Transverse colon (tissue), 4 donors: ENCODE results near the gene CHKA. TPM values are rescaled to one million over a fixed set of nuclear protein-coding genes. Genes with fewer than 3 reads are reported as not detected.

Experiments
- DNase-seq: peaks from one replicate; pipeline ENCODE4 v3.0.0-alpha.2; 2019
- H3K27ac ChIP-seq, 4 donors: fragments of 200-600 bp; sonication (generic); 2 replicates each; pipeline ENCODE4 v1.5.1; 2016 to 2018; ENCODE audit warnings: inconsistent platforms in 4 of 4
- H3K27me3 ChIP-seq: fragments of 200-600 bp; sonication (generic); 2 replicates; pipeline ENCODE4 v1.5.1; 2017; ENCODE audit warnings: inconsistent platforms
- H3K36me3 ChIP-seq, 4 donors: fragments of 200-600 bp; sonication (generic); 2 replicates each; pipeline ENCODE4 v1.5.1; 2017 to 2019; ENCODE audit warnings: inconsistent platforms in 4 of 4
- H3K4me1 ChIP-seq, 4 donors: fragments of 200-600 bp; sonication (generic); 2 replicates each; pipeline ENCODE4 v1.5.1; 2017 to 2020; ENCODE audit warnings: inconsistent platforms in 4 of 4
- H3K4me3 ChIP-seq, 4 donors: fragments of 200-600 bp; sonication (generic); 1 replicate in 1 of 4; 2 replicates in 3 of 4; pipeline versions ENCODE4 v1.5.1 to v1.6.1; 2017 to 2019; ENCODE audit warnings: inconsistent platforms in 4 of 4
- H3K9me3 ChIP-seq, 2 donors: fragments of 200-600 bp; sonication (generic); 2 replicates each; pipeline ENCODE4 v1.5.1; 2017 to 2019; ENCODE audit warnings: inconsistent platforms in 2 of 2
- CTCF ChIP-seq, 5 experiments: fragments of 200-600 bp in 3 of 5; fragments of 450-650 bp in 2 of 5; sonication (generic) in 3 of 5; IDR thresholded peaks; 1 replicate in 2 of 5; 2 replicates in 3 of 5; pipeline ENCODE4 v1.5.1; 2016 to 2017; ENCODE audit warnings: antibody characterized with exemption in 5 of 5, inconsistent platforms in 3 of 5, mild to moderate bottlenecking in 2 of 5, moderate library complexity in 1 of 5
- EP300 ChIP-seq: sonication (generic); formaldehyde crosslinking; IDR thresholded peaks from one replicate; pipeline ENCODE4 v1.6.1; 2017; ENCODE audit warnings: antibody characterized with exemption, low read depth
- POLR2A ChIP-seq: fragments of 450-650 bp; IDR thresholded peaks from one replicate; pipeline ENCODE4 v1.6.1; 2016; ENCODE audit warnings: antibody characterized with exemption, mild to moderate bottlenecking, moderate library complexity
- POLR2AphosphoS5 ChIP-seq, 3 donors: sonication (generic); formaldehyde crosslinking; IDR thresholded peaks; one replicate each; pipeline ENCODE4 v1.6.1; 2016; ENCODE audit warnings: antibody characterized with exemption in 3 of 3
- WGBS, 2 donors: methylation state at CpG; one replicate each; pipeline ENCODE4 v1.1.5; 2018; ENCODE audit warnings: low coverage in 1 of 2; 5-methylcytosine and 5-hydroxymethylcytosine counted together
- in situ Hi-C, 4 donors: fragments of 200-750 bp; cut with MboI; loops; one replicate each; pipeline versions ENCODE4 v1.15.0 to v1.15.1; 2017; ENCODE audit warnings: low sequenced_read_pairs in 3 of 4, low pct_ligation_motif_present in 1 of 4, low pct_unique_long_range_greater_than_20kb in 1 of 4
- intact Hi-C: fragments of 100-400 bp; cut with DNase I; formaldehyde crosslinking; loops from one replicate; pipeline ENCODE4 v1.15.1; 2023; ENCODE audit warnings: low total_unique reads
- total RNA-seq, 4 donors: library from RNA; depleted of rRNA; stranded (reverse); fragments of >200 nt; gene quantifications; one replicate each; pipeline ENCODE4 v1.1.0, GENCODE V29; 2016

CHKA gene
- total RNA-seq, 4 donors from 2014 or later = 41.6 to 253 (median 121) TPM

- WGBS, 2 donors = 30% methylated on average over 15 of the region's 15 CpGs; no CpG with 5 or more reads in 1 of the 2 donors
- peaks cover 4 to 22% (median 14%) of the 10 kb centered on the region in 4 donors for H3K4me1 ChIP-seq
Measured at GRCh38 chr11:68128682-68129327, 7.6 kb upstream of the CHKA start.

GRCh38 chr11:68127714-68128681 is 6.8 kb upstream of the CHKA start:
- H3K4me3 ChIP-seq = peak overlapping the region; percentile 42 to 51 (median 48)
- TF ChIP-seq CTCF (IDR thresholded peaks at IDR 0.05) (no peak), POLR2A (no peak), POLR2AphosphoS5 (IDR thresholded peaks at IDR 0.05) (no peak), EP300 (no peak)
- DNase-seq = peak; percentile 50
- H3K27ac ChIP-seq = peak overlapping the region; percentile 66 to 84 (median 75)
- H3K9me3 ChIP-seq = no peaks in the 10 kb centered on the region
- intact Hi-C loops = loop anchor here (10.0 kb wide), 1 partner anchor 93 kb away; the partner anchor contains the start of genes NDUFS8 and TCIRG1
- in situ Hi-C loops = no loop called here
- no peaks in the 10 kb centered on the region for H3K27me3 ChIP-seq
- peaks cover 4 to 25% (median 15%) of the 10 kb centered on the region in 4 donors for H3K4me1 ChIP-seq
- WGBS, 2 donors = 28% methylated on average over 38 of the region's 48 CpGs; no CpG with 5 or more reads in 1 of the 2 donors
- no peaks in the 10 kb centered on the region for H3K36me3 ChIP-seq

More at GRCh38 chr11:68128682-68129327, 7.6 kb upstream of the CHKA start:
- H3K9me3 ChIP-seq = no peaks in the 10 kb centered on the region
- peak overlapping the region; percentile 66 to 84 (median 75) for H3K27ac ChIP-seq
- no peaks in the 10 kb centered on the region for H3K36me3 ChIP-seq
- intact Hi-C loops (loop anchor here (10.0 kb wide), 1 partner anchor 94 kb away; the partner anchor contains the start of genes NDUFS8 and TCIRG1), in situ Hi-C loops (no loop called here)
- TF ChIP-seq EP300 (no peak), POLR2A (no peak), POLR2AphosphoS5 (IDR thresholded peaks at IDR 0.05) (no peak), CTCF (IDR thresholded peaks at IDR 0.05) (no peak)
- DNase-seq = peak; percentile 68
- H3K4me3 ChIP-seq = peak overlapping the region; percentile 42 to 51 (median 48)
- H3K27me3 ChIP-seq = no peaks in the 10 kb centered on the region

- H3K27me3 ChIP-seq = no peaks in the 10 kb centered on the region
- WGBS, 2 donors = 69% methylated on average over 4 of the region's 4 CpGs; no CpG with 5 or more reads in 1 of the 2 donors
- no peaks in the 10 kb centered on the region for H3K36me3 ChIP-seq
- H3K4me1 ChIP-seq = peaks cover 11 to 38% (median 26%) of the 10 kb centered on the region in 4 donors
- intact Hi-C loops (loop anchor here (10.0 kb wide), 1 partner anchor 90 kb away; the partner anchor contains the start of genes NDUFS8 and TCIRG1), in situ Hi-C loops (no loop called here)
- H3K4me3 ChIP-seq = no peak overlapping the region
- TF ChIP-seq CTCF (IDR thresholded peaks at IDR 0.05) (no peak), POLR2AphosphoS5 (IDR thresholded peaks at IDR 0.05) (no peak), POLR2A (no peak), EP300 (no peak)
- no peak for DNase-seq
- H3K9me3 ChIP-seq = no peaks in the 10 kb centered on the region
- H3K27ac ChIP-seq = peak overlapping the region in 1 of 4 donors; percentile 1
Measured at GRCh38 chr11:68125164-68125563, 4.0 kb upstream of the CHKA start.
